Measurements from ENCODE around the gene HDAC6. TPM values are rescaled to one million over a fixed set of nuclear protein-coding genes. Genes with fewer than 3 reads are reported as not detected.

The HDAC6 gene
- total RNA-seq (2021): 44.2 and 48.5 TPM in 2 replicates
- percentile 51 among the genes with signal in this experiment for Bru-seq, nascent RNA
- percentile 56 among the genes with signal in this experiment for BruChase-seq, experiment 1, labeled RNA remaining after a 2-hour chase
- BruChase-seq, experiment 2, labeled RNA remaining after a 6-hour chase: percentile 65 among the genes with signal in this experiment
- long read RNA-seq, full-length matches to known transcripts: 17 of 28 reads
- long read RNA-seq, partial matches to known transcripts: 6 of 28 reads
- long read RNA-seq, other reads (novel, unspliced or antisense): 5 of 28 reads

DNA sequence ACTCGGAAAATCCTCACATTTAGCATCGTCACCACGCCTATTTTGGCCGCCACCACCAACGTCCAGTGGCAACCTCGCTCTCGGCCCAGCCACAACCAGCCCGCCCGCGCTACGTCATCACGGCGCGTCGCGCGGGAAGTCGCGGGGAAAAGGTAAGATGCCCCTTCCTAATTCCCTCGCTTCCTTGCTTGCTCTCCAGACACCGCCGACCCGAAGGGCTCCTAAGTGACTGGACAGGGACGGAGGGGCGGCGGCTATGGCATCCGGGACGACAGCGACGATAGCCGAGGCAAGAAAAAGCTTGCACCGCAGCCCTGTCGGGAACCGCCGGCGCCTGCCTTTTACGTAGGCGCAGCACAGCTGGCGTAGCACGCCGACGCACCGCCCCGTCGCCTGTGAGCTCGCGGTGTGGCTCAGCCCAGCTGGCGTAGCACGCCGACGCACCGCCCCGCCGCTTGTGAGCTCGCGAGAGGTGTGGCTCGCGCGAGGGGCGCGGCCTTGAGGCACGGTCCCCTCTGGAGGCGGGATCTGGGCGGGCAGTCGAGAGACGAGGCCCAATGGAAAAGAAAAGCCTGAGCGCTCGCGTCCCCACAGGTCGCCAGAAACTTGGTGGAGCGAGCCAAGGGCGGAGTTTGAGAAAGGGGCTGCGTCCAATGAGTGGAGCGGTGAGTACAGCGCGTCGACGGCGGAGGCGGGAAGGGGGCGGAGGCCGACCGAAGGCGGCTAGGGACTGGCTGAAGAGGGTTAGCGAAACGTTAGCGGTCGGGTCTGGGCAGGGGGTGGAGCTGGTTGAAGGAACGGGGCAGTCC, at the start of gene HDAC6:
Gene HDAC6 (plus strand): TSS at position 788 of the 809 bp plus-strand sequence. CDS start 626 bp downstream, outside the sequence.
- peak within 1 kb of the TSS; percentile 75 for H2AFZ ChIP-seq
- no peaks in the 10 kb centered on the region for H4K20me1 ChIP-seq (ENCODE audit: insufficient read depth)
- no peaks in the 10 kb centered on the region for H3F3A ChIP-seq (ENCODE audit: insufficient read depth, low read depth)
- CTCF ChIA-PET: no interaction called here
- intact Hi-C loops (cut with micrococcal nuclease; ENCODE audit: unreplicated experiment): loop anchor here (1.0 to 5.0 kb wide), 2 partner anchors 40 to 96 kb away; partner anchors contain the start of genes GLOD5, PQBP1 and TIMM17B
- H3K27ac ChIP-seq: peak within 1 kb of the TSS; percentile 87
- no peaks in the 10 kb centered on the region for H3K4me1 ChIP-seq (replicated peaks; ENCODE audit: insufficient read depth)
- H3K79me2 ChIP-seq (ENCODE audit: low read depth): no peaks in the 10 kb centered on the region
- no TSS peak for BruUV-seq (replicated peaks)
- no peaks in the 10 kb centered on the region for H3K9me3 ChIP-seq (ENCODE audit: insufficient read depth, low read depth)
- H3K4me3 ChIP-seq: peak within 1 kb of the TSS; percentile 58; the same call in 1 of the 2 replicates
- no peaks in the 10 kb centered on the region for H3K36me3 ChIP-seq (ENCODE audit: low read depth)
- no peaks in the 10 kb centered on the region for H3K9me2 ChIP-seq (ENCODE audit: insufficient read depth)
- peak within 1 kb of the TSS; percentile 74 for H3K4me2 ChIP-seq
- no peak for TF ChIP-seq EZH2 (IDR thresholded peaks at IDR 0.05; ENCODE audit: low read depth)
- TF ChIP-seq, protein P1, sequence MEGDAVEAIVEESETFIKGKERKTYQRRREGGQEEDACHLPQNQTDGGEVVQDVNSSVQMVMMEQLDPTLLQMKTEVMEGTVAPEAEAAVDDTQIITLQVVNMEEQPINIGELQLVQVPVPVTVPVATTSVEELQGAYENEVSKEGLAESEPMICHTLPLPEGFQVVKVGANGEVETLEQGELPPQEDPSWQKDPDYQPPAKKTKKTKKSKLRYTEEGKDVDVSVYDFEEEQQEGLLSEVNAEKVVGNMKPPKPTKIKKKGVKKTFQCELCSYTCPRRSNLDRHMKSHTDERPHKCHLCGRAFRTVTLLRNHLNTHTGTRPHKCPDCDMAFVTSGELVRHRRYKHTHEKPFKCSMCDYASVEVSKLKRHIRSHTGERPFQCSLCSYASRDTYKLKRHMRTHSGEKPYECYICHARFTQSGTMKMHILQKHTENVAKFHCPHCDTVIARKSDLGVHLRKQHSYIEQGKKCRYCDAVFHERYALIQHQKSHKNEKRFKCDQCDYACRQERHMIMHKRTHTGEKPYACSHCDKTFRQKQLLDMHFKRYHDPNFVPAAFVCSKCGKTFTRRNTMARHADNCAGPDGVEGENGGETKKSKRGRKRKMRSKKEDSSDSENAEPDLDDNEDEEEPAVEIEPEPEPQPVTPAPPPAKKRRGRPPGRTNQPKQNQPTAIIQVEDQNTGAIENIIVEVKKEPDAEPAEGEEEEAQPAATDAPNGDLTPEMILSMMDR (conservative IDR thresholded peaks at IDR 0.05): no peak
- POLR2A ChIA-PET (ENCODE audit: unreplicated experiment): interaction anchor here (0.5 to 0.9 kb wide), 5 partner anchors 96 to 913 kb away, joined by 3 to 14 read pairs (median 5); partner anchors contain the start of genes EBP, SLC35A2 and TBC1D25
- H3K27me3 ChIP-seq (ENCODE audit: insufficient read depth, low read depth): no peaks in the 10 kb centered on the region
- peak; percentile 88 to 90 for DNase-seq

DNA sequence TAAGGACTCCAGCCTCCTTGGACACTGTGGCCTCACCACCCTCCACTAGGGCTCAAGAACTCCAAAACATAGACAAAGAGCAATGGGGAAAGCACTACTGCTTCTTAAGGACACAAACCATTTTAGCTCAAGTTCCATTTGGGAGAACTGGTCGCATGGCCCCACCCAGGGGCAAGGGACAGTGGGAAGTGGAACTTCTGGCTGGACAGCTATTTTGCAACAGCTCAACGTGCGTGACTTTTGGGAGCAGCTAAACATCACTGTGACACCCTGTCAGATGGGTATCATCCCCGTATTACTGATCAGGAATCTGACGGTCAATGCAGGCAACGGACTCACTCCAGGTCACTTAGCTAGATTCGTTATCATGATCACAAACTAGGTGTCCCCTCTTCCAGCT, 49.4 kb upstream of the HDAC6 start:
- DNase-seq: peak in 1 of 2 experiments; percentile 2

DNA sequence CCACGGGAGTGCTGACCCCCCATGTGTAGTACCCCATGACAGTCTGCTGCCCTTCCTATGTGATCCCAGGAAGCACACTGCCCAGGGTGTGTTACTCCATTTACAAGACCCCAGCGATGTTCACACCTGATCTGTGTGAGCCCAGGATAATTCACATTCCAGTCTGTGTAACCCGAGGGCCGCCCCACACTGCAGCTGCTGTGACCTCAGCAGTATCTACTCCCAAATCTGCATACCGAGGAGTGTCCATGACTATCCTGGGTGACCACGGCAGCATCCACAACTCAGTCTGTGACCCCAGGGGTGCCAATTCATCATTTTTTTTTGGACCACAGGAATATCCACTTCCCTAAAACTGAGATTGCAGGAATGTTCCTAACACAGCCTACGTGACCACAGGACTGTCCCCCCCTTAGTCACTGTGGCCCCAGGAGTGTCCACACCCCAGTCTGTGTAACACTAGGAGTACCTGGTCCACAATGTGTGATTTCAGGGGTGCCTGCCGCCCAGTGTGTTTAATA, 48.1 kb upstream of the HDAC6 start:
- DNase-seq: peak; percentile 6 to 37
- no TSS peak for BruUV-seq (replicated peaks)
- Histone ChIP-seq H3K27me3 (ENCODE audit: insufficient read depth, low read depth) (no peaks in the 10 kb centered on the region), H3K4me3 (no peak overlapping the region), H3K4me1 (replicated peaks; ENCODE audit: insufficient read depth) (no peaks in the 10 kb centered on the region), H3K9me2 (ENCODE audit: insufficient read depth) (no peaks in the 10 kb centered on the region), H3K79me2 (ENCODE audit: low read depth) (no peaks in the 10 kb centered on the region), H2AFZ (no peak overlapping the region), H3K27ac (0 out of 2 replicates have a peak overlapping the region, but pooled peaks have one; percentile 23), H3K36me3 (ENCODE audit: low read depth) (no peaks in the 10 kb centered on the region), H3F3A (ENCODE audit: insufficient read depth, low read depth) (no peaks in the 10 kb centered on the region), H3K9me3 (ENCODE audit: insufficient read depth, low read depth) (no peaks in the 10 kb centered on the region), H4K20me1 (ENCODE audit: insufficient read depth) (no peaks in the 10 kb centered on the region), H3K4me2 (no peak overlapping the region)
- ChIA-PET POLR2A (ENCODE audit: unreplicated experiment) (no interaction called here), CTCF (no interaction called here)
- no peak for TF ChIP-seq EZH2 (IDR thresholded peaks at IDR 0.05; ENCODE audit: low read depth)
- TF ChIP-seq, protein P1 (conservative IDR thresholded peaks at IDR 0.05): no peak
- intact Hi-C loops (cut with micrococcal nuclease; ENCODE audit: unreplicated experiment): loop anchor here (2.0 kb wide), 1 partner anchor 57 kb away; the partner anchor contains the start of gene SUV39H1

More for the DNA sequence above, 49.4 kb upstream of the HDAC6 start:
- H3K27ac ChIP-seq: no peak overlapping the region
- CTCF ChIA-PET: no interaction called here
- H3F3A ChIP-seq (ENCODE audit: insufficient read depth, low read depth): no peaks in the 10 kb centered on the region
- POLR2A ChIA-PET (ENCODE audit: unreplicated experiment): no interaction called here
- H3K4me3 ChIP-seq: no peak overlapping the region
- H2AFZ ChIP-seq: no peak overlapping the region
- H4K20me1 ChIP-seq (ENCODE audit: insufficient read depth): no peaks in the 10 kb centered on the region
- no peaks in the 10 kb centered on the region for H3K9me3 ChIP-seq (ENCODE audit: insufficient read depth, low read depth)
- no peaks in the 10 kb centered on the region for H3K4me1 ChIP-seq (replicated peaks; ENCODE audit: insufficient read depth)
- no peaks in the 10 kb centered on the region for H3K27me3 ChIP-seq (ENCODE audit: insufficient read depth, low read depth)
- H3K4me2 ChIP-seq: peak overlapping the region; percentile 26; the same call in 1 of the 2 replicates
- H3K36me3 ChIP-seq (ENCODE audit: low read depth): no peaks in the 10 kb centered on the region
- BruUV-seq (replicated peaks): no TSS peak
- intact Hi-C loops (cut with micrococcal nuclease; ENCODE audit: unreplicated experiment): no loop called here
- TF ChIP-seq, protein P1 (conservative IDR thresholded peaks at IDR 0.05): no peak
- no peak for TF ChIP-seq EZH2 (IDR thresholded peaks at IDR 0.05; ENCODE audit: low read depth)
- H3K79me2 ChIP-seq (ENCODE audit: low read depth): no peaks in the 10 kb centered on the region
- no peaks in the 10 kb centered on the region for H3K9me2 ChIP-seq (ENCODE audit: insufficient read depth)
